H1 (cell line): Measurements from ENCODE around the gene KRT6C. TPM values are rescaled to one million over a fixed set of nuclear protein-coding genes. Genes with fewer than 3 reads are reported as not detected.

Experiments used
- CTCF ChIA-PET: fragments of 300-600 bp; sonication (Branson Sonifier 250); formaldehyde crosslinking; loops from one replicate; lab custom pipeline; 2021; ENCODE audit not compliant: partially characterized antibody; lab: Charles Lee
- POLR2A ChIA-PET: fragments of 300-600 bp; sonication (Branson Sonifier 250); formaldehyde crosslinking; loops from one replicate; lab custom pipeline; 2021; ENCODE audit warnings: inconsistent platforms; ENCODE audit not compliant: partially characterized antibody; lab: Charles Lee
- DNase-seq, 2 experiments: peaks; one replicate each; pipeline versions ENCODE4 v3.0.0 to v3.0.0-alpha.2; 2010 to 2022; ENCODE audit warnings: low spot score in 2 of 2, low read depth in 1 of 2, mixed read lengths in 1 of 2
- FAIRE-seq: peaks from 2 replicates; lab custom pipeline; 2011; peaks lifted over from hg19 to GRCh38; lab: Jason Lieb, UNC
- H2AFZ ChIP-seq: 2 replicates; pipeline ENCODE4 v1.8.1; 2012; ENCODE audit warnings: low read length, inconsistent platforms
- H2AK5ac ChIP-seq: 2 replicates; pipeline ENCODE4 v1.6.1; 2013; ENCODE audit warnings: low read depth, low read length
- H2BK120ac ChIP-seq: replicated peaks from 2 replicates; pipeline ENCODE3; 2013; ENCODE audit warnings: low read depth, low read length, inconsistent platforms
- H2BK12ac ChIP-seq: 2 replicates; pipeline ENCODE4 v1.6.1; 2013; ENCODE audit warnings: low read depth, low read length
- H2BK15ac ChIP-seq: 2 replicates; pipeline ENCODE4 v1.6.1; 2013; ENCODE audit warnings: low read length
- H2BK20ac ChIP-seq: 2 replicates; pipeline ENCODE4 v1.6.1; 2013; ENCODE audit warnings: low read length
- H2BK5ac ChIP-seq: 2 replicates; pipeline ENCODE4 v1.6.1; 2013; ENCODE audit warnings: low read depth, low read length
- H3K14ac ChIP-seq: 2 replicates; pipeline ENCODE4 v1.6.1; 2013; ENCODE audit warnings: inconsistent platforms; ENCODE audit not compliant: insufficient read length
- H3K18ac ChIP-seq: 2 replicates; pipeline ENCODE4 v1.6.1; 2013; ENCODE audit warnings: low read length; ENCODE audit errors: extremely low read depth
- H3K23ac ChIP-seq: 2 replicates; pipeline ENCODE4 v1.6.1; 2013; ENCODE audit warnings: inconsistent platforms; ENCODE audit not compliant: insufficient read length
- H3K23me2 ChIP-seq: 2 replicates; pipeline ENCODE4 v1.6.1; 2013; ENCODE audit warnings: low read depth, low read length
- H3K27ac ChIP-seq: 2 replicates; pipeline ENCODE4 v1.6.1; 2011; ENCODE audit warnings: low read depth, low read length, inconsistent platforms
- H3K27me3 ChIP-seq, 4 experiments: replicated peaks in 1 of 4; 1 replicate in 1 of 4; 2 replicates in 3 of 4; pipeline versions ENCODE4 v1.6.1 to v1.8.1; 2011 to 2013; ENCODE audit warnings: low read length in 3 of 4, mild to moderate bottlenecking in 3 of 4, inconsistent platforms in 2 of 4, mixed read lengths in 2 of 4, moderate library complexity in 1 of 4; ENCODE audit not compliant: control insufficient read depth in 3 of 4, insufficient read depth in 3 of 4; ENCODE audit errors: extremely low read depth in 1 of 4
- H3K36me3 ChIP-seq, 4 experiments: 2 replicates each; pipeline versions ENCODE4 v1.6.1 to v1.8.1; 2011 to 2013; ENCODE audit warnings: mild to moderate bottlenecking in 4 of 4, low read length in 3 of 4, moderate library complexity in 2 of 4, control low read depth in 1 of 4, inconsistent platforms in 1 of 4; ENCODE audit not compliant: insufficient read depth in 4 of 4, control insufficient read depth in 2 of 4
- H3K4ac ChIP-seq: replicated peaks from 2 replicates; pipeline ENCODE3; 2013; ENCODE audit warnings: low read length, low read depth, mixed read lengths, inconsistent platforms; ENCODE audit not compliant: insufficient read length
- H3K4me1 ChIP-seq, 4 experiments: replicated peaks in 1 of 4; 1 replicate in 1 of 4; 2 replicates in 3 of 4; pipeline versions ENCODE4 v1.6.1 to v1.8.1; 2011 to 2013; ENCODE audit warnings: low read length in 3 of 4, inconsistent platforms in 2 of 4, mixed read lengths in 1 of 4; ENCODE audit not compliant: insufficient read depth in 4 of 4, control insufficient read depth in 3 of 4
- H3K4me2 ChIP-seq, 2 experiments: 2 replicates each; pipeline versions ENCODE4 v1.6.1 to v1.8.1; 2011 to 2013; ENCODE audit warnings: low read depth in 2 of 2, low read length in 2 of 2, control low read depth in 1 of 2, inconsistent platforms in 1 of 2, mild to moderate bottlenecking in 1 of 2; ENCODE audit not compliant: insufficient read depth in 1 of 2
- H3K4me3 ChIP-seq, 4 experiments: fragments of 200-600, 300-600 bp in 1 of 4; sonication (generic), shearing (Covaris generic), sonication (Bioruptor Twin) in 1 of 4; 2 replicates each; pipeline versions ENCODE4 v1.5.1 to v1.8.1; 2011 to 2016; ENCODE audit warnings: low read length in 4 of 4, low read depth in 3 of 4, control low read depth in 2 of 4, inconsistent platforms in 2 of 4, mild to moderate bottlenecking in 2 of 4, mixed read lengths in 1 of 4, moderate library complexity in 1 of 4; ENCODE audit not compliant: insufficient read depth in 2 of 4; ENCODE audit errors: extremely low read depth in 1 of 4
- H3K56ac ChIP-seq: replicated peaks from 2 replicates; pipeline ENCODE3; 2013; ENCODE audit warnings: low read depth, mild to moderate bottlenecking, mixed read lengths, low read length, inconsistent platforms; ENCODE audit not compliant: insufficient read length
- H3K79me1 ChIP-seq: 2 replicates; pipeline ENCODE4 v1.6.1; 2013; ENCODE audit warnings: low read depth, low read length, control low read depth
- H3K79me2 ChIP-seq, 2 experiments: 2 replicates each; pipeline versions ENCODE4 v1.6.1 to v1.8.1; 2012 to 2013; ENCODE audit warnings: low read length in 2 of 2, mild to moderate bottlenecking in 2 of 2, inconsistent platforms in 1 of 2; ENCODE audit not compliant: insufficient read depth in 2 of 2, control insufficient read depth in 1 of 2
- H3K9ac ChIP-seq, 4 experiments: replicated peaks in 1 of 4; 1 replicate in 1 of 4; 2 replicates in 3 of 4; pipeline versions ENCODE4 v1.6.1 to v1.8.1; 2011 to 2013; ENCODE audit warnings: low read depth in 3 of 4, low read length in 3 of 4, control low read depth in 2 of 4, mild to moderate bottlenecking in 2 of 4, moderate library complexity in 2 of 4, inconsistent platforms in 1 of 4; ENCODE audit errors: extremely low read depth in 1 of 4
- H3K9me3 ChIP-seq, 2 experiments: 2 replicates each; pipeline versions ENCODE4 v1.6.1 to v1.8.1; 2012 to 2013; ENCODE audit warnings: mild to moderate bottlenecking in 2 of 2, moderate library complexity in 2 of 2, control low read depth in 1 of 2, inconsistent platforms in 1 of 2, low read depth in 1 of 2, low read length in 1 of 2, mixed read lengths in 1 of 2; ENCODE audit not compliant: insufficient read depth in 2 of 2
- H4K20me1 ChIP-seq, 2 experiments: replicated peaks in 1 of 2; 2 replicates each; pipeline versions ENCODE3 to v1.8.1; 2011 to 2013; ENCODE audit warnings: inconsistent platforms in 2 of 2, low read length in 2 of 2, mild to moderate bottlenecking in 1 of 2; ENCODE audit not compliant: insufficient read depth in 2 of 2, control insufficient read depth in 1 of 2
- H4K5ac ChIP-seq: 2 replicates; pipeline ENCODE4 v1.6.1; 2013; ENCODE audit warnings: low read length, low read depth, mixed read lengths, inconsistent platforms; ENCODE audit not compliant: insufficient read length
- H4K8ac ChIP-seq: 2 replicates; pipeline ENCODE4 v1.8.0; 2013; ENCODE audit warnings: mild to moderate bottlenecking, moderate library complexity, low read length, inconsistent platforms; ENCODE audit not compliant: insufficient read depth; ENCODE audit errors: extremely low read depth
- H4K91ac ChIP-seq: replicated peaks from 2 replicates; pipeline ENCODE3; 2013; ENCODE audit warnings: low read length, mixed read lengths, inconsistent platforms; ENCODE audit not compliant: insufficient read length
- NRF1 ChIP-seq: IDR thresholded peaks from 2 replicates; pipeline ENCODE4 v1.6.1; 2011; ENCODE audit warnings: mild to moderate bottlenecking, low read depth, low read length, improper control_type of control experiment
- POLR2A ChIP-seq, 2 experiments: IDR thresholded peaks; 1 replicate in 1 of 2; 2 replicates in 1 of 2; pipeline ENCODE4 v1.6.1; 2011; ENCODE audit warnings: low read depth in 2 of 2, low read length in 2 of 2, mild to moderate bottlenecking in 2 of 2; ENCODE audit errors: control extremely low read depth in 1 of 2
- SIRT6 ChIP-seq: IDR thresholded peaks from one replicate; pipeline ENCODE4 v1.7.1; 2012; ENCODE audit warnings: low read length, inconsistent platforms
- TAF7 ChIP-seq: optimal IDR thresholded peaks from 2 replicates; pipeline ENCODE3; 2011; ENCODE audit warnings: low read depth, mild to moderate bottlenecking, inconsistent platforms, low read length, moderate library complexity, borderline replicate concordance
- TCF12 ChIP-seq: IDR thresholded peaks from 2 replicates; pipeline ENCODE4 v1.6.1; 2011; ENCODE audit warnings: low read depth, mild to moderate bottlenecking, low read length
- WGBS, 2 experiments: shearing (Covaris generic) in 1 of 2; methylation state at CpG; one replicate each; pipeline versions ENCODE4 v1.1.6 to v1.1.7; 2013 to 2015; ENCODE audit warnings: low lambda C conversion rate in 2 of 2, mixed read lengths in 2 of 2, inconsistent platforms in 1 of 2, low coverage in 1 of 2, missing lambda C conversion rate in 1 of 2; ENCODE audit not compliant: insufficient replicate concordance in 2 of 2, insufficient coverage in 1 of 2, insufficient read length in 1 of 2; ENCODE audit errors: extremely low coverage in 1 of 2, missing lambda C conversion rate in 1 of 2; 5-methylcytosine and 5-hydroxymethylcytosine counted together
- polyA plus RNA-seq, 7 experiments: library from polyadenylated mRNA; depleted of rRNA in 3 of 7; stranded (reverse) in 5 of 7; unstranded in 2 of 7; fragments of >200 nt in 5 of 7; fragments of 200-250 nt in 2 of 7; gene quantifications; 1 replicate in 5 of 7; 2 replicates in 1 of 7; 4 replicates in 1 of 7; pipeline versions ENCODE4 v1.2.1 to v1.2.3, GENCODE V29; 2011 to 2013; ENCODE audit warnings: missing spikeins in 2 of 7, mixed read lengths in 2 of 7
- total RNA-seq: library from RNA; stranded (reverse); fragmentation: NEBNext Ultra II Directional; extraction: Animal tissue kit (Norgen Biotek cat#: 25700); gene quantifications from 2 replicates; pipeline ENCODE4 v1.2.1, GENCODE V29; 2021

The KRT6C gene
- total and polyA plus RNA-seq, 2 of the 8 experiments (the other 6 are each of a cell fraction or from before 2014, with no cell fraction given): not detected

DNA sequence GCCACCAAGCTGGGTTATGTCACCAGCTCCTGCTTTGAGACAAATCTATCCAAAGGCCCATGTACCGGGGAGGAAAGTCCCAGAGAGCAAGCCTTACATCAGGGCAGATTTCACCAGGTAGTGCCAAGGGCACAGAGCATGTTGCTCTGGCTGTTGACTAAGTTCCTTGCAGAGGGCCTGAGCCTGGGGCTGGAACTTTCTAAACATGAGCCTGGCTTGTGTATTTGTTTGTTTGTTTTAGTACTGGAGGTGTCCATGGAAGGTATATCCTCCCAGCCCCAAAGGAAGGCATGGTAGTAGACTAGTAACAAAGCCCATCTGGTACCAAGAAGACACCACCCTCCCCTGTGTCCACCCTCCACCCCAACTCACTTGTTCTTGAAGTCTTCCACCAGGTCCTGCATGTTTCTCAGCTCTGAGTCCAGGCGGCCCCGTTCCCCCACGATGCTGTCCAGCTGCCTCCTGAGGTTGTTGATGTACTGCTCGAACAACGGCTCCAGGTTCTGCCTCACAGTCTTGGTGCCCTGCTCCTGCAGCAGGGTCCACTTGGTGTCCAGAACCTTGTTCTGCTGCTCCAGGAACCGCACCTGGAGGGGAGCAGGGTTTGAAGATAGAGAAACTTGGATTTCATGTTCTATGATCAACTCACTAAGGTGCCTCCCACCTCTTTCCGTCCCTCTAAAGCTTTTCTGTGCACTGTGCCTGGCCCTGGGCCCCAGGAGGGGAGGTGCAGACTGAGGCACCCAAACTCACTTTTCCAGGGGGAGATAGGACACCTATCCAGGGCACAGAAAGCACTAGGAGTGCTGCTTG, 45.2 kb upstream of the KRT6C start:
- Histone ChIP-seq H3K4me3 (no peak overlapping the region), H3K79me1 (no peaks in the 10 kb centered on the region), H3K36me3 (no peaks in the 10 kb centered on the region), H3K56ac (no peak overlapping the region), H2AFZ (no peak overlapping the region), H3K4ac (no peak overlapping the region), H2BK5ac (no peak overlapping the region), H2BK15ac (no peak overlapping the region), H4K20me1 (no peaks in the 10 kb centered on the region), H3K27me3 (no peaks in the 10 kb centered on the region)
- peak in 1 of 2 experiments; percentile 11 for DNase-seq
- TF ChIP-seq TAF7 (no peak), TCF12 (no peak), POLR2A (IDR thresholded peaks at IDR 0.05; ENCODE audit: control extremely low read depth in 1 of 2, low read depth in 2 of 2, low read length in 2 of 2) (no peak), SIRT6 (no peak), NRF1 (no peak)
- TF ChIP-seq, all 59 proteins: peak for 0
- no peak overlapping the region for H3K27ac ChIP-seq
- H3K23me2 ChIP-seq: no peaks in the 10 kb centered on the region
- H3K14ac ChIP-seq: no peak overlapping the region
- no peaks in the 10 kb centered on the region for H3K79me2 ChIP-seq
- 90% methylated on average over 8 of the region's 8 CpGs; no CpG with 5 or more reads in 1 of the 2 experiments for WGBS, 2 experiments
- H3K9me3 ChIP-seq: no peaks in the 10 kb centered on the region; a peak in 1 of 4 replicates
- no peak overlapping the region for H3K23ac ChIP-seq
- FAIRE-seq: no peak
- no peak overlapping the region for H3K9ac ChIP-seq
- H4K8ac ChIP-seq: no peak overlapping the region; the same call in 1 of the 2 replicates
- no peak overlapping the region for H2BK20ac ChIP-seq
- ChIA-PET POLR2A (no interaction called here), CTCF (interaction anchor here (0.9 to 4.5 kb wide), 6 partner anchors 12 to 127 kb away, joined by 3 to 29 read pairs (median 4); no protein-coding TSS in a partner anchor)
- H4K91ac ChIP-seq: no peak overlapping the region
- H3K4me1 ChIP-seq: no peaks in the 10 kb centered on the region; a peak in 1 of 7 replicates
- no peak overlapping the region for H2BK12ac ChIP-seq
- H3K18ac ChIP-seq: no peak overlapping the region
- no peak overlapping the region for H2AK5ac ChIP-seq
- no peak overlapping the region for H2BK120ac ChIP-seq
- no peak overlapping the region for H4K5ac ChIP-seq
- H3K4me2 ChIP-seq: no peak overlapping the region
